CD4-positive, alpha-beta T cell treated with Interleukin-6 for 4 hours (primary cell): ENCODE results near the gene ZBTB14.

ENCODE experiments used
- DNase-seq: peaks from one replicate; pipeline ENCODE4 v3.0.0-alpha.2; 2020; ENCODE audit warnings: mixed read lengths

Gene ZBTB14

DNA sequence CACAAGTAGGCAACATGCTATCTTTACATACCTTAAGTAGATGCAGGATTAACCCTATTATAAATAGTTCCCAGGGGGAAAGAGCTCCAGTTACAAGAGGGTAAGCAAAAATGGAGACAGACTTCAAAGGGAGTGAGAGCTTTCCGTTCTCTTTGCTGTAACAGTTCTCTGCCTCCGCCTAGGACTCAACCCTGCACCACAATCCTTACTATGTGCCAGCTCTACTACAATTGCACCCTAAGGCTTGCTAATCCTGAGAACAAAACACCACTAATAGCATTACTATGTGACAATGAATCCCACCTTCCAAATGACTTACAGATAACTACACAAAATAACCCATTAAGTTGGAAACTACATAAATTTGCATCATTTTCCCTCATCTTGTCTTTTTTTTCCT, 7.7 kb downstream of the ZBTB14 start:
- no peak for DNase-seq

DNA sequence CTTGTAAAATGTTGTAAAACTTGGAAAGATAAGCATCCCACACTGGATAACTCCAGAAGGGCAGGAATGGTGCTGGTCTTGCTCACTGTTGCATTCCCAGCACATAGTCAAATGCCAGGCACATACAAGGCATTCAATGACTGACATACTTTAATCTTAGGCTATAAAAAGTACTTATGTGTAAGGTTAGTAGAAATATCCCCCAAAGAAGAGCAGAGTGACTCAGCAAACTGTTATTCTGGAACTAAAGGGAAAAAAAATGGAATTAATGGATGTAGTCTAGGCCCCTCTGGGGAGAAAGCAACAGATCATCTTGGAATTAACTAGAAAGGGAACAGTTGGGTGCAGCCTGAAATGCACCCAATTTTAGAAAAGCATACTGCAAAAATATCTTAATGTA, 9.0 kb downstream of the ZBTB14 start:
- no peak for DNase-seq

DNA sequence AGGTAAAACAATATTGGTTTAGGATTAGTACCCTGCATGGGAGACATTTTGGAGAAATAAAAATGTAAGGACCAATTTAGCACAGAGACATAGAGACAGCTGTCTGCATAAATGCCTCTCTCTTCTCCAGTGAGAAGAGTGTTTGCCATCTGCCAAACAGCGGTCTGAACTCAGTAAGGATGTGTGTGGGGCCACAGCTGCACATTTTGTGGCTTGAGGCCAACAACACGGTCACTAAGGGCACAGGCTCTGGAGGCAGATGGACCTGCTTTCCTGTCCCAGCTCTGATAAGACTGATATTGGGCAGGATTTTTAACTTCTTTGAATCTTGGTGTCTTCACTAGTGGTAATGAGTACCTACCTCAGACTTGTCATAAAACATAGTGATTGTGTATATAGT, 10.2 kb downstream of the ZBTB14 start:
- DNase-seq: no peak

DNA sequence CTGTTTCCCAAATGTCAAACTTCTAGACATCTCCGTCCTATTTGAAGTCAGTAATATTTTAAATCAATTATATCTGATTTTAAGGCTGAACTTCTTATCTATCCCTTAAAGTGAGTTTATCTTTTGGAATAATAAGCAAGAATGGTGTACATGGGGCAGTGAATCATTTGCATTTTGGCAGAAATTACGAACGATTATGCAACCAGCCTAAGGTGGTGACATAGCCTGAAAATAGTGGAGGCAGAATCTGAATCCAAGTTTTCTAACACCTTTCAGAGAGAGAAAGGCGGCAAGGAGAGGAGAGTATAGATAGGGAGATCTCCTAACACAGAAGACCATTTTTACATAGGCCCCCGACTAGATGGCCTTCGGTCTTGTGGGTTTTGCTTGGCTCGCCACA, 10.7 kb downstream of the ZBTB14 start:
- no peak for DNase-seq

DNA sequence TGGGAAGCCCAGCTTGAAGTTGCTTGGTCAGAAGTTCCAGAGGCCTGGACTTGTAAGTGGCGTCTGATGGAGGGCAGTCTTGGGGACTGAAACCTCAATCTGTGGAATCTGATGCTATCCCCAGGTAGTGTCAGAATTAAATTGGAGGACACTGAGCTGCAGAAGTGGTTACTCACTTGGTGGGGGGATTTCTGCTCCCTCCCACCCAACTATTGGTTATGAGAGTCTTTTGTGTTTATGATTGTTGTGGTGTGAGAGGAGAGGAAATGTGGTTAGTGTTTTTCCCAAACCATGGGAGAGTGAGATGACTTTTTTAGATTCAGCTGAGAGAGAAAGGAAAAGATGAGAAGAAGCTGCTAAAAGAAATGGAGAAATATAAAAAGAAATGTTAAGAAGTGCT, 12.8 kb downstream of the ZBTB14 start:
- no peak for DNase-seq

DNA sequence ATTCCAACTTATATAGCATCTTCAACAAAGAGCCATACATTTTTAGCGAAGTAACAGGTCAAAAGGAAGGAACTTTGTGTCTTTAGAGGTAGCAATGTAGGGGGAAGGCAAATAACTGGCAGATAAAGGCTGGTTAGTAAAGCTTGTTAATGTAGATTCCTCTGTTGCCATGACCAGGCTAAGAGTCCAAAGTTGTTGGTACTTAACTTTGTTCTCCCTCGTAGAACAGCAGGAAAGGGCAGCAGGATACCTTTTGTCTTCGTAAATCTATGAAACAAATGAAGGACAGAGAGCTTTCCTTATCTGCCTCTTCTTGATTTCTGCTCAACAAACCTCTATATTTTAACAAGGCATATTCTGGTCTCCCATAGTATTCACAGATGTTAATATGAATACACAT, 18.6 kb downstream of the ZBTB14 start:
- no peak for DNase-seq

DNA sequence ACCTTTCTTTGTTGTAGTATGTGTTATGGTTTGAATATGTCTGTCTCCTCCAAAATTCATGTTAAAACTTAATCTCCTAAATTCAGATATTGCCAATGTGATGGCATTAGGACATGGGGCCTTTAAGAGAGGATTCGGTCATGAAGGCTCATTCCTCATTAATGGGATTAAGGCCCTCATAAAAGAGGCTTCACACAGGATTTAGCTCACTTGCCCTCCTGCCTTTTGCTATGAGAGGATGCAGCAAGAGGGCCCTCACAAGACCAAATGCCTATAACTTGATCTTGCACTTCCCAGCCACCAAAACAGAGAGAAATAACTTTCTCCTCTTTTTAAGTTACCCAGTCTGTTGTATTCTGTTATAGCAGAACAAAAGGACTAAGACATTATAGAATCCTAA, 19.7 kb downstream of the ZBTB14 start:
- no peak for DNase-seq

DNA sequence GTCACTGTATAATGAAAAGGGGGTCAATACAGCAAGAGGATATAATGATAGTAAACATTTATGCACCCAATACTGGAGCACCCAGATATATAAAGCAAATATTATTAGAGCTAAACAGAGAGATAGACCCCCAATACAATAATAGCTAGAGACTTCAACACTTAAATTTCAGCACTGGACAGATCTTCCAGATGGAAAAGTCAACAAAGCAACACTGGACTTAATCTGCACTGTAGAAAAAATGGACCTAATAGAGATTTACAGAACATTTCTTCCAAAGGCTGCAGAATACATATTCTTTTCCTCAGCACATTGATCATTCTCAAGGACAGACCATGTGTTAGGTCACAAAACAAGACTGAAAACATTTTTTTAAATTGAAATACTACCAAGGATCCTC, 26.7 kb downstream of the ZBTB14 start:
- DNase-seq: no peak

DNA sequence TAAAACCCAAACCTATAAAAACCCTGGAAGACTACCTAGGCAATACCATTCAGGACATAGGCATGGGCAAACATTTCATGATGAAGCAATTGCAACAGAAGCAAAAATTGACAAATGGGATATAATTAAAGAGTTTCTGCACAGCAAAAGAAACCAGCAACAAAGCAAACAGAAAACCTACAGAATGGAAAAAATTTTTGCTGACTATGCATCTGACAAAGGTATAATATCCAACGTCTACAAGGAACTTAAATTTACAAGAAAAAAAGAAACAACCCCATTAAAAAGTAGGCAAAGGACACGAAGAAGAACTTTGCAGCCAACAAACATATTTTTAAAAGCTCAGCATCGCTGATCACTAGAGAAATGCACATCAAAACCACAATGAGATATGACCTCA, 28.8 kb downstream of the ZBTB14 start:
- no peak for DNase-seq

DNA sequence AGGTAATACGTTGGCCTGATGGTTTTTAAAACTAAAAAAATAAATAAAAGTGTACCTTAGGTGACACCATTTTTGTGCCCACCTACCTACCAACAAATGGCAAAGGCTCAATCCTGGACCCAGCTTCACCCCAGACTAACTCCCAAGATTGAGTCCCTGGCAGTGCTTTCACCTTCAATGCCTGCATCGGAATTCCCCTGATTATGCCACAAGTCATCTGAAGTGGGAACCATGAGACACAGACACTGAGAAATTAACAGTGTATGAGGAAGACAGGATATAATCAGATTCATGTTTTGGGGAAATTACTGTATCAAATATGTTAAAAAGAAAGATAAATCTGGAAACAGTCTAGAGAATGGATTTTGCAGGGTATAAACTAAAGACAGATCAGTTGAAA, 41.6 kb downstream of the ZBTB14 start:
- DNase-seq: no peak

DNA sequence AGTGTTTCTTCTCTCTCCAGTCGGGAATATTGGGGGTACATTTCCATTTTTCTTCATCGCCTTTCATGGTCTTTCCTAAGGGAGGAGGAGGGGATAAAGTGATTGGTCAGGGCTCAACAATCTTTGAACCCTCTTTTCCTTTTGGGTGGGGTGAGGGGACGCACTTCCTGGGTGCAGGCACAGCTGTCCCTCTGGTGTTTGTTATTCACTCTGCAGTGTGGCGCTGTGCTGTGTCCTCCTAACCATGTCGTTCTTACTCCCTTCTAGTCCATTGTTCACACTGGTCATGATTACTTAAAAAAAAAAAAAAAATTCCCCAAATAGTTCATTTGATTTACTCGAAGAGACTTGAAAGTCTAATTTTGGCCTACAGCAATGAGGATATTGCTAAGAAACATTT, 44.4 kb downstream of the ZBTB14 start:
- no peak for DNase-seq

DNA sequence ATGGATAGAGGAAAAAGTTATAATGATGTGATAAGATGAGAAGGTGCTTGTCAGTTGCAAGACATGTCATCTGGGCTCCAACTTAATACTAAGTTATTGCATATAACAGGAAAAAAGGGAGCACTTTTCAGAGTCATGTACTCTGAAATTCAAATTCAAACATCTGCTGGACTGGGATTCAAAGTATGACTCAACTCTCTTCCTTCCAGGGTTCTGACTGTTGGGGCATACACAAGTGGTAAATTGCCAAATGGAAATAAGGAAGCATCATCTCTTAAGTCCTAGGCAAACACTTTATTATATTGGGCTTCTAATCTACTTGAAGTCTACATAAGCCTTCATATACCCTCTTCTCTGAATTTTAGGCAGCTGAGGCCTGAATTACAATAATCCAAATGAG, 44.9 kb downstream of the ZBTB14 start:
- no peak for DNase-seq

DNA sequence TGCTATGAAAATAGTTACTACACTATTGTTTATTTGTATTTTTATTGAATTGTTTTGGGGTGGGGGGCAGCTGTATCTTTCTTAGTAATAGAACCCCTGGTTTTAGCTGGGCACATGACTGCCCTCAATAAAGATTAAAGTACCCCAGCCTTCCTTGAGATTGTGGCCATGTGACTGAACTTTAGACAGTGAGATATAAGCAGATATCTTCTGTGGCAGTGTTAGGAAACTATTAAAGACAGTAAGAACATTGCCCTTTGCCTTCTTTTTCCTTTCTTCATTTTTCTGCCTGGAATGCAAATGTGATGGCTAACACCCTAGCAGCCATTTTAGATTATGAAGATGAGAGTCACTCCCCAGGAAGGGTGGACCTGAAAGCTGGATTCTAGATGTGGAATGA, 50.6 kb downstream of the ZBTB14 start:
- no peak for DNase-seq

DNA sequence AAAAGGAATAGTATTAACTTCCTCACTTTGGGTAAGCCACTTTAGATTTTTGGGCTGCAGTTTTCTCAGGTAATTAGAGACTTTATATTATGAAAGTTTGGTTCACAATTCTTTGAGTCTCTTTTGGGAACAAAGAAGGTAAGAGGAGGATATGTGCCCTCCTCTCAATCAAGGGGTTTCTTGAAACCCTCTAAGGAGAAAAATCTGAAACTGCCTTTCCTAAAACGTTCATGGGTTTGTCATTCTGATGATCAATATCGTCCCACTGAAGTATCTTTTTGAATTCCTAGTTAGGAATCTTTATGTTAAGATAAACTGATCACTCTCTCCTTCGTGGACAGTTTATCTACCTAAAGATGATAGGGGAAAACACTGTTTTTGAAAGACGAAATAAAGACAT, 56.1 kb downstream of the ZBTB14 start:
- no peak for DNase-seq
